K562 (cell line): ENCODE results near the gene RNF187. TPM values are rescaled to one million over a fixed set of nuclear protein-coding genes. Genes with fewer than 3 reads are reported as not detected.
A peak's percentile ranks its signal among the peaks of the same experiment; 100 is the strongest.

Experiments
- BCLAF1 ChIP-seq, 2 experiments: fragments of 450-650 bp in 1 of 2; IDR thresholded peaks; 2 replicates each; pipeline ENCODE4 v1.6.1; 2011 to 2017; ENCODE audit warnings: low read depth in 2 of 2, antibody characterized with exemption in 1 of 2, borderline replicate concordance in 1 of 2, low read length in 1 of 2, mild to moderate bottlenecking in 1 of 2, mixed read lengths in 1 of 2; ENCODE audit not compliant: control insufficient read depth in 1 of 2
- CHCHD3 ChIP-seq: fragments of 250-450 bp; sonication (Bioruptor Pico); IDR thresholded peaks from 2 replicates; pipeline ENCODE4 v2.1.2; 2022; ENCODE audit warnings: mild to moderate bottlenecking
- HDAC3 ChIP-seq: fragments of 450-650 bp; IDR thresholded peaks from 2 replicates; pipeline ENCODE4 v1.6.1; 2018; ENCODE audit warnings: borderline replicate concordance, mild to moderate bottlenecking, moderate library complexity; ENCODE audit not compliant: partially characterized antibody
- HNRNPL ChIP-seq: fragments of 200-400 bp; formaldehyde crosslinking; IDR thresholded peaks from 2 replicates; pipeline ENCODE4 v1.6.1; 2017; ENCODE audit warnings: low read depth, mild to moderate bottlenecking, low read length
- HSF4 ChIP-seq: fragments of 250-450 bp; sonication (Bioruptor Pico); IDR thresholded peaks from 2 replicates; pipeline ENCODE4 v2.1.2; 2022; ENCODE audit warnings: mild to moderate bottlenecking, moderate library complexity, borderline replicate concordance
- MNT ChIP-seq, 2 experiments: fragments of 450-650 bp; conservative IDR thresholded peaks; 2 replicates each; pipeline ENCODE4 v1.6.1; 2017; ENCODE audit warnings: mild to moderate bottlenecking in 2 of 2, moderate library complexity in 2 of 2
- NR2C1 ChIP-seq, 2 experiments: fragments of 450-650 bp; IDR thresholded peaks; 2 replicates each; pipeline ENCODE4 v1.6.1; 2017; ENCODE audit warnings: mild to moderate bottlenecking in 2 of 2, antibody characterized with exemption in 1 of 2, inconsistent platforms in 1 of 2, missing compliant biosample characterization in 1 of 2, missing genetic modification characterization in 1 of 2
- SP1 ChIP-seq: sonication (generic); formaldehyde crosslinking; IDR thresholded peaks from 2 replicates; pipeline ENCODE4 v1.8.1; 2022; ENCODE audit warnings: mild to moderate bottlenecking, missing genetic modification reagents
- ZFP91 ChIP-seq: sonication (generic); formaldehyde crosslinking; IDR thresholded peaks from 2 replicates; pipeline ENCODE4 v1.8.0; 2022; ENCODE audit warnings: mild to moderate bottlenecking, missing genetic modification reagents
- polyA plus RNA-seq, 8 experiments: library from polyadenylated mRNA; depleted of rRNA in 4 of 8; stranded (reverse) in 5 of 8; unstranded in 3 of 8; fragments of >200 nt; fragmentation: Nextera tagmentation in 2 of 8; fragmentation: Illumina TruSeq in 1 of 8; extraction: Ambion mirVana in 2 of 8; extraction: Trizol in 1 of 8; gene quantifications; 2 replicates each; pipeline versions ENCODE4 v1.2.1 to v1.2.3, GENCODE V29; 2011 to 2014; ENCODE audit warnings: inconsistent platforms in 1 of 8, missing spikeins in 1 of 8
- total RNA-seq, 7 experiments: library from RNA; depleted of rRNA in 6 of 7; stranded (reverse); fragments of >200 nt in 6 of 7; fragmentation: Illumina TruSeq in 2 of 7; extraction: Trizol in 2 of 7; gene quantifications; 2 replicates each; pipeline versions ENCODE4 v1.2.1 to v1.2.3, GENCODE V29; 2011 to 2021; ENCODE audit warnings: low replicate concordance in 1 of 7

Gene RNF187
- total and polyA plus RNA-seq, 9 of the 15 experiments (the other 6 are each of a cell fraction or from before 2014, with no cell fraction given) = 2.3 to 119 (median 41.9) TPM

GRCh38 chr1:228463559-228464455 is 23.4 kb upstream of the RNF187 start (continued):
- TF ChIP-seq HNRNPL (no peak), NR2C1 (IDR thresholded peaks at IDR 0.05) (peak; percentile 93), NR2C1 (tag; IDR thresholded peaks at IDR 0.05) (peak; percentile 95), MNT (conservative IDR thresholded peaks at IDR 0.05) (peak; percentile 57 to 74; a peak in 2 of 4 replicates), ZFP91 (CRISPR knock-in tag) (0 out of 2 replicates have a peak, but pooled peaks have one; percentile 11), SP1 (peak; percentile 94), CHCHD3 (CRISPR knock-in tag) (no peak), BCLAF1 (IDR thresholded peaks at IDR 0.05; ENCODE audit: borderline replicate concordance in 1 of 2, control insufficient read depth in 1 of 2, low read depth in 2 of 2, low read length in 1 of 2) (no peak), HSF4 (CRISPR knock-in tag) (no peak), HDAC3 (peak; percentile 43)
